Midbrain (tissue), 1 donor: Measurements from ENCODE around the gene KMT2C.
"Not testable (repeated sequence)": the region's sequence is repeated elsewhere in the genome, so short reads cannot be mapped to it uniquely, and the experiment has no call there.

Experiments used
- DNase-seq: peaks from one replicate; lab custom pipeline; 2025; lab: John Stamatoyannopoulos, UW

KMT2C gene

GRCh38 chr7:152402384-152403250, 33.2 kb downstream of the KMT2C start:
- DNase-seq = no peak

GRCh38 chr7:152399344-152399743, 36.5 kb downstream of the KMT2C start:
- DNase-seq = no peak

- DNase-seq = no peak
Observed at GRCh38 chr7:152395112-152395511, 40.7 kb downstream of the KMT2C start.

- DNase-seq = not testable (repeated sequence)
Observed at GRCh38 chr7:152394214-152394613, 41.6 kb downstream of the KMT2C start.

GRCh38 chr7:152392254-152392653, 43.5 kb downstream of the KMT2C start:
- DNase-seq = no peak

- not testable (repeated sequence) for DNase-seq
Observed at GRCh38 chr7:152386136-152386764, 49.6 kb downstream of the KMT2C start.

- DNase-seq = not testable (repeated sequence)
Observed at GRCh38 chr7:152384235-152385200, 51.3 kb downstream of the KMT2C start.

- DNase-seq = no peak
Observed at GRCh38 chr7:152383341-152384234, 52.2 kb downstream of the KMT2C start.

- no peak for DNase-seq
Observed at GRCh38 chr7:152382244-152382643, 53.6 kb downstream of the KMT2C start.

GRCh38 chr7:152380931-152381578, 54.7 kb downstream of the KMT2C start:
- not testable (repeated sequence) for DNase-seq

- not testable (repeated sequence) for DNase-seq
Observed at GRCh38 chr7:152378497-152378896, 57.3 kb downstream of the KMT2C start.

- not testable (repeated sequence) for DNase-seq
Observed at GRCh38 chr7:152376716-152377484, 58.9 kb downstream of the KMT2C start.

GRCh38 chr7:152370297-152370696, 65.5 kb downstream of the KMT2C start:
- no peak for DNase-seq

GRCh38 chr7:152369518-152369917, 66.3 kb downstream of the KMT2C start:
- DNase-seq = no peak

GRCh38 chr7:152367170-152367569, 68.6 kb downstream of the KMT2C start:
- no peak for DNase-seq

- DNase-seq = no peak
Observed at GRCh38 chr7:152366662-152367061, 69.1 kb downstream of the KMT2C start.

- no peak for DNase-seq
Observed at GRCh38 chr7:152365982-152366603, 69.7 kb downstream of the KMT2C start.

GRCh38 chr7:152363798-152364197, 72.0 kb downstream of the KMT2C start:
- no peak for DNase-seq
